A673 (cell line): Measurements from ENCODE around the gene MPHOSPH9. TPM values are rescaled to one million over a fixed set of nuclear protein-coding genes. Genes with fewer than 3 reads are reported as not detected.

Source experiments
- BruUV-seq: library from RNA; stranded (reverse); fragments of 400-500 nt; replicated peaks from 2 replicates; lab custom pipeline; 2021; lab: Mats Ljungman, UMichigan
- CTCF ChIA-PET: fragments of 300-600 bp; sonication (Branson Sonifier 250); formaldehyde crosslinking; loops from one replicate; lab custom pipeline; 2022; ENCODE audit warnings: antibody characterized with exemption; lab: Charles Lee
- POLR2A ChIA-PET: fragments of 300-600 bp; sonication (Branson Sonifier 250); formaldehyde crosslinking; loops from one replicate; lab custom pipeline; 2022; ENCODE audit warnings: antibody characterized with exemption; ENCODE audit not compliant: low non-redundant PET; lab: Charles Lee
- DNase-seq: peaks from one replicate; pipeline ENCODE4 v3.0.0-alpha.2; 2015; ENCODE audit warnings: low spot score
- H3K27ac ChIP-seq: fragments of 200-600 bp; sonication (generic); 2 replicates; pipeline ENCODE4 v1.5.1; 2016; ENCODE audit warnings: mixed run types, low read depth, mild to moderate bottlenecking, mixed read lengths, antibody characterized with exemption, low read length; ENCODE audit not compliant: poor library complexity, severe bottlenecking
- H3K27me3 ChIP-seq: fragments of 200-600 bp; sonication (generic); replicated peaks from 2 replicates; pipeline ENCODE4 v1.6.1; 2017; ENCODE audit warnings: mixed run types, low read depth, mild to moderate bottlenecking, mixed read lengths, antibody characterized with exemption, low read length; ENCODE audit not compliant: insufficient read depth, poor library complexity
- H3K36me3 ChIP-seq: fragments of 200-600 bp; sonication (generic); 2 replicates; pipeline ENCODE4 v1.6.1; 2016; ENCODE audit warnings: mixed run types, mild to moderate bottlenecking, mixed read lengths, antibody characterized with exemption, low read length; ENCODE audit not compliant: insufficient read depth, poor library complexity, severe bottlenecking
- H3K4me1 ChIP-seq: fragments of 200-600 bp; sonication (generic); 2 replicates; pipeline ENCODE4 v1.6.1; 2017; ENCODE audit warnings: mixed run types, mild to moderate bottlenecking, mixed read lengths, antibody characterized with exemption, low read length; ENCODE audit not compliant: insufficient read depth, poor library complexity, severe bottlenecking
- H3K4me3 ChIP-seq: fragments of 200-600 bp; sonication (generic); 2 replicates; pipeline ENCODE4 v1.5.1; 2016; ENCODE audit warnings: low read depth, mixed run types, mild to moderate bottlenecking, mixed read lengths, low read length; ENCODE audit not compliant: poor library complexity, severe bottlenecking
- H3K9me3 ChIP-seq: fragments of 200-600 bp; sonication (generic); 2 replicates; pipeline ENCODE4 v1.6.1; 2016; ENCODE audit warnings: mixed run types, low read depth, mild to moderate bottlenecking, mixed read lengths, antibody characterized with exemption, low read length; ENCODE audit not compliant: poor library complexity, severe bottlenecking
- EZH2 ChIP-seq: fragments of 200-600 bp; sonication (generic); IDR thresholded peaks from 2 replicates; pipeline ENCODE4 v1.6.1; 2017; ENCODE audit warnings: borderline replicate concordance, low read depth, mild to moderate bottlenecking, mixed read lengths, antibody characterized with exemption, low read length; ENCODE audit not compliant: poor library complexity, severe bottlenecking
- intact Hi-C: fragments of 100-400 bp; cut with micrococcal nuclease; formaldehyde crosslinking; loops from one replicate; pipeline ENCODE4 v1.10.0; 2022; ENCODE audit not compliant: unreplicated experiment
- total RNA-seq: library from RNA; stranded (reverse); gene quantifications from 2 replicates; pipeline ENCODE4 v1.2.3, GENCODE V29; 2021
- TF ChIP-seq, protein P1 (sequence below): fragments of 300-800, 200-600 bp; sonication (generic); conservative IDR thresholded peaks from 2 replicates; pipeline ENCODE4 v1.5.1; 2017; ENCODE audit warnings: low read depth, mild to moderate bottlenecking, antibody characterized with exemption, low read length, moderate library complexity, mixed read lengths

Gene MPHOSPH9
- total RNA-seq, 1 experiment from 2014 or later, result 80.8 TPM

DNA sequence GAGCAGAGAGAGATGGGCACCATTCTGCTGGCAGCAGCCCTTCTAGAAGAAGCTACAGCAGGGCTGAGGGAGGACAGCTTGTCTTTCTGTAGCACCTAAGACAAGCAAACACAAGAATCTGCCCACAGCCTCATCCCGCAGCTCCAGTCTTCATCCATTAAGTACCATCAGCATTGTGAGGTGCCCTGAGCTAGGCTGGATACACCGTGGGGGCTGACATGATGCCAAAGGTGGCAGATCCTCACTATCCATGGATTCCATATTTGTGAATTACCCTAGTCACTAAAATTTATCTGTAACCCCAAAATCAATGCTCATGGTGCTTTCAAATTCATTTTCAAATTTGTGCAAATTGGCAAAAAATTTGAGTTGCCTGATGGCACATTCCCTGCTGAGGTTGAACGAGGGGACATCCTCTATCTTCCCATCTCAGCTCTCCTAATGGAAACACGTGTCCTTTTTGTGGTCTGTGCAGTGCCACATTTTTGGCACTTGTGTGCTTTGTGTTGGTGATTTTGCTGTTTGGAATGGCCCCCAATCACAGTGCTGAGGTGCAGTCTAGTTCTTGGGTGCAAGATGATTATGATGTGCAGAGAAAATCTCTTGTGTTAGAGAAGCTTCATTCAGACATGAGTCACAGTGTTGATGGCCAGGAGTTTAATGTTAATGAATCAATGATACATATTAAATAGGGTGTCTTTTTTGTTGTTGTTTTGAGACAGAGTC lies 89.0 kb downstream of the MPHOSPH9 start:
- Histone ChIP-seq H3K36me3 (no peaks in the 10 kb centered on the region), H3K4me3 (no peak overlapping the region), H3K27me3 (no peaks in the 10 kb centered on the region), H3K9me3 (no peaks in the 10 kb centered on the region), H3K27ac (no peak overlapping the region), H3K4me1 (no peaks in the 10 kb centered on the region)
- intact Hi-C loops, result no loop called here
- POLR2A ChIA-PET, result interaction anchor here (1.1 kb wide), 1 partner anchor 9 kb away, joined by 4 read pairs; no protein-coding TSS in a partner anchor
- CTCF ChIA-PET, result no interaction called here
- TF ChIP-seq EZH2, result no peak
- TF ChIP-seq, protein P1, sequence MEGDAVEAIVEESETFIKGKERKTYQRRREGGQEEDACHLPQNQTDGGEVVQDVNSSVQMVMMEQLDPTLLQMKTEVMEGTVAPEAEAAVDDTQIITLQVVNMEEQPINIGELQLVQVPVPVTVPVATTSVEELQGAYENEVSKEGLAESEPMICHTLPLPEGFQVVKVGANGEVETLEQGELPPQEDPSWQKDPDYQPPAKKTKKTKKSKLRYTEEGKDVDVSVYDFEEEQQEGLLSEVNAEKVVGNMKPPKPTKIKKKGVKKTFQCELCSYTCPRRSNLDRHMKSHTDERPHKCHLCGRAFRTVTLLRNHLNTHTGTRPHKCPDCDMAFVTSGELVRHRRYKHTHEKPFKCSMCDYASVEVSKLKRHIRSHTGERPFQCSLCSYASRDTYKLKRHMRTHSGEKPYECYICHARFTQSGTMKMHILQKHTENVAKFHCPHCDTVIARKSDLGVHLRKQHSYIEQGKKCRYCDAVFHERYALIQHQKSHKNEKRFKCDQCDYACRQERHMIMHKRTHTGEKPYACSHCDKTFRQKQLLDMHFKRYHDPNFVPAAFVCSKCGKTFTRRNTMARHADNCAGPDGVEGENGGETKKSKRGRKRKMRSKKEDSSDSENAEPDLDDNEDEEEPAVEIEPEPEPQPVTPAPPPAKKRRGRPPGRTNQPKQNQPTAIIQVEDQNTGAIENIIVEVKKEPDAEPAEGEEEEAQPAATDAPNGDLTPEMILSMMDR, result no peak
- DNase-seq, result no peak
- no TSS peak for BruUV-seq

DNA sequence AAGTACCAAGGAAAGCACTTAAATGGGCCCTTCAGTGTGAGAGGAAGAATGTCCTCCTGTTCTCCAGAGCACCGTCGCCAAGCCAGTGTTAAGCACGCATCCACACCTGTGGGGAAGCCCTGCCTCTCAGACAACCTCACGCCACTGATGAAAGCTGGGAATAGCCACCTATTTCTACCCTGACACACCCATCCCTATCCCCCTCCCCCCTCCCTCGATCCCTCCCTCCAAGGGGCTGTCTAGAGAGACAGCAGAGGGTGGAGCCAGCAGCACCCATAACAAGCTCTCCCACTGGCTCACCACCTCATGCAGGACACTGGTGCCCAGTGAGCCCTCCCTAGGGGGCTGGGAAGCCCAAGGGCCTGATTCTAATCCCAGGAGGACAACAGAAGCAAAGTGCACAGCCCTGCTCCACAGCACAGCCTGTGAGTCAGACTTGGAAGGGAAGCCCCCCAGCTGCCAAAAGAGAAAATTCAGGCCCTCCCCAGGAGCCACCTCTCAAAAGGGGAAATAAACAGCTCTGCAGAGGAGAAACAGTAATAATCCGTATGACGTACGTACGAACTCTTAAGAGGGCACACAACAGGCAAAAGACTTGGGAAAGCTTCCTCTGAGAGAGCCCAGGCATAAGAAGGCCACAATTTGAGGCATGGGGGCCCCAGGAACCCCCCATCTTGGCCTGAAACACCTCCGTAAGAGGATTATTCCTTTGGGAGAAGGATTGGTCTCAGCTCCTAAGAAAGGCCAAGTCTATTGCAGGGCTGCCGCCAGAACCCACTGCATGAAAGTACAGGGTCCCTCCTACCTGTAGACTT lies 89.8 kb downstream of the MPHOSPH9 start:
- CTCF ChIA-PET, result no interaction called here
- DNase-seq, result no peak
- no peak overlapping the region for H3K4me3 ChIP-seq
- H3K4me1 ChIP-seq, result no peaks in the 10 kb centered on the region
- TF ChIP-seq, protein P1, result no peak
- no peak for TF ChIP-seq EZH2
- no peaks in the 10 kb centered on the region for H3K27me3 ChIP-seq
- no peak overlapping the region for H3K27ac ChIP-seq
- POLR2A ChIA-PET, result interaction anchor here (1.1 kb wide), 1 partner anchor 10 kb away, joined by 4 read pairs; no protein-coding TSS in a partner anchor
- intact Hi-C loops, result no loop called here
- H3K36me3 ChIP-seq, result no peaks in the 10 kb centered on the region
- no TSS peak for BruUV-seq
- no peaks in the 10 kb centered on the region for H3K9me3 ChIP-seq

DNA sequence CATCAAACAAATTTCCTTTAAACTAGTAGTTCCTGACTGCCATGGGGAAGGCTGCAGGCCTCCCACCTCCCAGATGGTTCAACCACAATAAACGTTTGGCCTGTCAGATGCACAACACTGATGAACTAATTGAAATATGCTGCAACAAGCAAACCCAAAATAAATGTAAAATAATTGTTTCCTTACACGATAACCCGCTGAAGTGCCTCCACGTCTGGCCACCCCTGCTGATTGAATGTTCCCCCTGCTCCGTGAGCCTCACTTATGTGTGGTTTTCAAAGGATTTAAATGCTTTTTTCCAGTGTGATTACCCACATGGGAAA lies 90.5 kb downstream of the MPHOSPH9 start:
- Histone ChIP-seq H3K4me3 (no peak overlapping the region), H3K36me3 (no peaks in the 10 kb centered on the region), H3K27ac (no peak overlapping the region), H3K9me3 (no peaks in the 10 kb centered on the region), H3K4me1 (no peaks in the 10 kb centered on the region), H3K27me3 (no peaks in the 10 kb centered on the region)
- DNase-seq, result no peak
- ChIA-PET POLR2A (interaction anchor here (1.1 kb wide), 1 partner anchor 10 kb away, joined by 4 read pairs; no protein-coding TSS in a partner anchor), CTCF (no interaction called here)
- intact Hi-C loops, result no loop called here
- BruUV-seq, result no TSS peak
- TF ChIP-seq, protein P1, result no peak
- TF ChIP-seq EZH2, result no peak
